GM21528 (cell line): ENCODE data around the gene STK32B.
"Not testable (repeated sequence)": the region's sequence is repeated elsewhere in the genome, so short reads cannot be mapped to it uniquely, and the experiment has no call there.

Experiments used
- ATAC-seq: cut with Tn5 transposase; IDR thresholded peaks from one replicate; pipeline ENCODE4 v1.9.1; 2021; ENCODE audit warnings: mild to moderate bottlenecking, moderate library complexity; ENCODE audit not compliant: unreplicated experiment, low FRiP score

Gene STK32B

GRCh38 chr4:5247735-5248134 is 196.5 kb downstream of the STK32B start:
- no peak for ATAC-seq

- ATAC-seq, result no peak
Measured at GRCh38 chr4:5249727-5250126, 198.4 kb downstream of the STK32B start.

GRCh38 chr4:5250536-5250935 is 199.3 kb downstream of the STK32B start:
- ATAC-seq, result not testable (repeated sequence)

- ATAC-seq, result no peak
Measured at GRCh38 chr4:5256421-5256820, 205.1 kb downstream of the STK32B start.

- ATAC-seq, result no peak
Measured at GRCh38 chr4:5257086-5257485, 205.8 kb downstream of the STK32B start.

DNA sequence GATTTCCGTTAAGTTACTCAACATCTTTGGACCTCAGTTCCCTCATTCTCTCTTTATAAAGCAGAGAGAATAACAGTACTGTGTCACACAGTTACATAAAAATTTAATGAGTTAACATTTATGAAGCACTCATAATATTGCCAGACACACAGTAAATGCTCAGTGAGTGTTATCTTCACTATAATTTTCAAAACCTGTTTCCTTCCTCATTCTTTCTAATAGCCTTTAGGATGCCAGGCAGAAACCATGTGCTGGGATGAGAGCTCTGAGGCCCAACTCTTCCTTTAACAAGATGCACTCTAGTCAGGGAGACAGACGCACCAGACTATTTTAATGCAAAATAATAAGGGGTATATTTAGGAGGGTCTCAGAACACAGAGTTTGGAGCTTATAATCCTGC is 208.2 kb downstream of the STK32B start:
- ATAC-seq, result no peak

GRCh38 chr4:5260121-5260520 is 208.8 kb downstream of the STK32B start:
- no peak for ATAC-seq

DNA sequence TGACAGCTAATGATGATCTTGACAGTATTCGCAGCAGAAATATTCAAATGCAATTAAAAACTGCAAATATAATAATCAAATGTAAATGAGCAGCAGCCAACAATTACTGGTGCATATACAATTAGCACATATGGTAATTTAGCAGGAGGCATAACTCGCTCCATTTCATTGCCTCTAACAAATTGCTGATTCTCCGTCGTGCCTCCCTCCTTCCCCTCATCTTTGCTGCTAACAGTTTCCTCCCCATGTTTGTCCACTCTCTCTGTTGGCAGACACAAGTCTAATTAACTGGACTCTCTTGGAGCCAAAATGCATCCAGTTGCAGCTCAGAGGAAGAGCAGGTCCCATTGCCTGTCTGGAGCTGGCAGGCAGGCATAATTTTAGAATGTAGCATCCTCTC is 210.6 kb downstream of the STK32B start:
- no peak for ATAC-seq

- no peak for ATAC-seq
Measured at GRCh38 chr4:5266991-5267390, 215.7 kb downstream of the STK32B start.

- no peak for ATAC-seq
Measured at GRCh38 chr4:5267408-5267807, 216.1 kb downstream of the STK32B start.

DNA sequence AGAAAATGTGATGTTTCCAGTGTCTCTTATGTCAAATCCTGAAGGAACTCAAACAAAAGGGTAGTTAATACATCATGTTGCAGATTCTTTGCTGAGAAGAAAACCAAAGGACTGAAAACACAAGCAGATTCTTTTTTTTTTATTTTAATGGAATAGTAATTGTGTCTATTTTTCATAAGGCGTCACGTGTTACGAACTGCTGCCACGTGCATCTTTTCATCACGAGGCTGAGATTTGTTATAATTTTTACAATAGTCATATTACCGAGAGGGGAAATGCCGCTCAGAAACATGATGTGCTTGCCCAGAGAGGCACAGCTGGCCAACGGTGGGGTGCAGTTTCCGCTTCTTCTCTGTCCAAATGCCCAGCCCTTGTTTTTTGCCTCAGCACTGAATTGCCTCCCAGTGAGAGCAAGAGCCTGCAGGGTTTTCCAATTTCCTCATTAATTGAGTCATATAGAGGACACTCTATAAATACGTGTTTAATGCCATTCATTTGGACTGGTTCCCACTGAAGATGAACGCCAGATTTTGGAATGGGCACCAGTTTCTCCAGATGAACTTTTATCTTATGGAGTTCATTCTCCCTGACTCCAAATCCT is 225.3 kb downstream of the STK32B start:
- ATAC-seq, result no peak

DNA sequence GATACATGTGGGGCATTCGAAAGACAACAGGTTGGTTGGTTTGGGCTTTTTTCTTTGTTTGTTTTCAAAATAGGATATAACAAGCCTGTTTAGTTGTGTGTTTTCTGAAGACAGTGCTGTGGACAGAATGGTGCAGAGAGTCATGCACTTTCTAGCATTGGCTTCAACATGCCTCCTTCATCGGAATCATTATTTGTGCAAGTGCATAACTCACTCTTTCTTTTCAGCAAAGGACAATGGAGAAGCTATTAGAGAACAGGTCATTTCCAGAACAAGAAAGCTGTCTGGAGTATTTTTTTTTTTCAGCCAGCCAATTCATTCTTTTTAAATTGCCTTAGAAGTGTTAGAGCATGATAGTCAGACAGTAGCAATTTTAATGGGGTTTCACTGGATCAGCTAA is 225.8 kb downstream of the STK32B start:
- no peak for ATAC-seq

GRCh38 chr4:5278213-5278612 is 226.9 kb downstream of the STK32B start:
- ATAC-seq, result no peak

DNA sequence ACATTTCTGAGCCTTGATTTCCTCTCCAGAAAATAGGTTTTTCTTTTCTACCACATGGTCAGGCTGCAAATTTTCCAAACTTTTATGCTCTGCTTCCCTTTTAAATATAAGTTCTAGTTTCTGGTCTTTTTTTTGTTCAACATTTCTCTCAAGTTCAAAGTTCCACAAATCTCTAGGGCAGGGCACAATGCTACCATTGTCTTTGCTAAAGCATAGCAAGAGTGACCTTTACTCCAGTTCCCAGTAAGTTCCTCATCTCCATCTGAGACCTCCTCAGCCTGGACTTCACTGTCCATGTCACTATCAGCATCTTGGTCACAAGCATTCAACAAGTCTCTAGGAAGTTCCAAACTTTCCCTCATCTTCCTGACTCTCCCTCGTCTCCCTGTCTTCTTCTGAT is 228.8 kb downstream of the STK32B start:
- not testable (repeated sequence) for ATAC-seq

DNA sequence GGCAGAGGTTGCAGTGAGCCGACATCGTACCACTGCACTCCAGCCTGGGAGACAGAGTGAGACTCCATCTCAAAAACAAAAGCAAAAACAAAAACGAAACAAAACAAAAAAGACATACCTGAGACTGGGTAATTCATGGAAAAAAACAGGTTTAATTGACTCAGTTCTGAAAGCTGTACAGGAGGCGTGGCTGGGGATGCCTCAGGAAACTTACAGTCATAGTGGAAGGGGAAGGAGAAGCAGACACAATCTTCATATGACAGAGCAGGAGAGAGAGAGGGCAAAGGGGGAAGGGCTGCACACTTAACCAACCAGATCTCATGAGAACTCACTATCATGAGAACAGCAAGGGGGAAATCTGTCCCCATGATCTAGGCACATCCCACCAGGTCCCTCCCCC is 229.5 kb downstream of the STK32B start:
- no peak for ATAC-seq

- no peak for ATAC-seq
Measured at GRCh38 chr4:5283837-5284236, 232.6 kb downstream of the STK32B start.

DNA sequence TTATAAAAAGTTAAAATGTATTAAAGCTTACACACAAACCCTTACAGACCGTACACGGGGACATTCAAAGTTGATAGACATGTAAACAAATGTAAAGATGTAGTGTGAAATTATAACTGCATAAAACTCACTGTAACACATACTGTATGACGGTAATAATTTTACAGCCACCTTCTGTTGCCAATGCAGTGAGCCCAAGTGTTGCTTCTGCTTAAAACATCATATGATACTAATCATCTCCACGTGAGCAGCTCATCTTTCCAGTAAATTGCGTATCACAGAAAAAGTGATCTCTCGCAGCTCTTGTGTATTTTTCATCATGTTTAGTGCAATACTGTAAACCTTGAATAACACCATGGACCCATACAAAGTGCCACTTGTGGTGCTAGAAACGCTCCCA is 233.2 kb downstream of the STK32B start:
- no peak for ATAC-seq

- no peak for ATAC-seq
Measured at GRCh38 chr4:5292101-5292500, 240.8 kb downstream of the STK32B start.

DNA sequence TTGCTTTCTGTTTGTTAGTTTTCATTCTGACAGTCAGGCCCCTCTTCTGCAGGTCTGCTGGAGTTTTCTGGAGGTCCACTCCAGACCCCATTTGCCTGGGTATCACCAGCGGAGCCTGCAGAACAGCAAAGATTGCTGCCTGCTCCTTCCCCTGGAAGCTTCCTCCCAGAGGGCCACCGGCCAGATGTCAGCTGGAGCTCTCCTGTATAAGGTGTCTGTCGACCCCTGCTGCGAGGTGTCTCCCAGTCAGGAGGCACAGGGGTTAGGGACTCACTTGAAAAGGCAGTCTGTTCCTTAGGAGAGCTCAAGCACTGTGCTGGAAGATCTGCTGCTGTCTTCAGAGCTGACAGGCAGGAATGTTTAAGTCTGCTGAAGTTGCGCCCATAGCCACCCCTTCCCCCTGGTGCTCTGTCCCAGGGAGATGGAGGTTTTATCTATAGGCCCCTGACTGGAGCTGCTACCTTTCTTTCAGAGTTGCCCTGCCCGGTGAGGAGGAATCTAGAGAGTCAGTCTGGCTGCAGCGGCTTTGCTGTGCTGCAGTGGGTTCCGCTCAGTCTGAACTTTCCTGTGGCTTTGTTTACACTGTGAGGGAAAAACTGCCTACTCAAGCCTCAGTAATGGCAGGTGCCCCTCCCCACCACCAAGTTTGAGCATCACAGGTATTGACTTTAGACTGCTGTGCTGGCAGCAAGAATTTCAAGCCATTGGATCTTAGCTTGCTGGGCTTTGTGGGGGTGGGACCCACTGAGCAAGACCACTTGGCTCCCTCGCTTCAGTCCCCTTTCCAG is 246.9 kb downstream of the STK32B start:
- not testable (repeated sequence) for ATAC-seq

DNA sequence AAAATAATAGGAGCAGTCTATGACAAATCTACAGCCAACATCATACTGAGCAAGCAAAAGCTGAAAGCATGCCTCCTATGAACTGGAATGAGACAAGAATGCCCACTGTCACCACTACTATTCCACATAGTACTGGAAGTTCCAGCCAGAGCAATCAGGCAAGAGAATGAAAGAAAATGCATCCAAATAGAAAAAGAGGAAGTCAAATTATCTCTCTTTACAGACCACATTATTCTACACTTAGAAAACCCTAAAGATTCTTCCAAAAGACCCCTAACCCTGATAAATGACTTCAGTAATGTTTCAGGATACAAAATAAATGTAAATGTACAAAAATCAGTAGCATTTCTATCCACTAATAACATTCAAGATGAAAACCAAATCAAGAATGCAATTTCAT is 249.0 kb downstream of the STK32B start:
- no peak for ATAC-seq

DNA sequence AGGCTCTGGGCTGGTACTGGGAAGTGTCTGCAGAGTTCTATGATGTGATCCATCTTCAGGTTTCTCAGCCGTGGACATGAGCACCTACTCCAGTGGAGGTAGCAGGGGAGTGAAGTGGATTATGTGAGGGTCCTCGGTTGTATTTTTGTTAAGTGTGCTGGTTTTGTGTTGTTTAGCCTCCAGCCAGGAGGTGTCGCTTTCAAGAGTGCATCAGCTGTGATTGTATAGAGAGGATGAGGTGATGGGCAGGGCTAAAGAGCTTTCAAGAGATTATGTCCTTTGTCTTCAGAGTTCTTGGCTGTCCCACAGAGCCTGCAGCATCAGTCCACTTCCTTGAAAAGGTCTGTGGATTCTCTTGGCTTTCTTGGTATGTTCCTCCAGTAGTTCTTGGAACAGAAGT is 256.6 kb downstream of the STK32B start:
- ATAC-seq, result no peak

- ATAC-seq, result no peak
Measured at GRCh38 chr4:5322321-5322720, 271.0 kb downstream of the STK32B start.
